NB4 (cell line): Measurements from ENCODE around the gene EHMT2.

Experiments
- MYC ChIP-seq: IDR thresholded peaks from 2 replicates; pipeline ENCODE4 v1.6.1; 2011; ENCODE audit warnings: low read depth, low read length
- POLR2A ChIP-seq: IDR thresholded peaks from 2 replicates; pipeline ENCODE4 v1.6.1; 2011; ENCODE audit warnings: mild to moderate bottlenecking; ENCODE audit not compliant: insufficient read length; ENCODE audit errors: extremely low read depth
- TF ChIP-seq, protein P1 (sequence below): IDR thresholded peaks from one replicate; pipeline ENCODE4 v1.5.1; 2012; ENCODE audit warnings: low read depth, low read length

DNA sequence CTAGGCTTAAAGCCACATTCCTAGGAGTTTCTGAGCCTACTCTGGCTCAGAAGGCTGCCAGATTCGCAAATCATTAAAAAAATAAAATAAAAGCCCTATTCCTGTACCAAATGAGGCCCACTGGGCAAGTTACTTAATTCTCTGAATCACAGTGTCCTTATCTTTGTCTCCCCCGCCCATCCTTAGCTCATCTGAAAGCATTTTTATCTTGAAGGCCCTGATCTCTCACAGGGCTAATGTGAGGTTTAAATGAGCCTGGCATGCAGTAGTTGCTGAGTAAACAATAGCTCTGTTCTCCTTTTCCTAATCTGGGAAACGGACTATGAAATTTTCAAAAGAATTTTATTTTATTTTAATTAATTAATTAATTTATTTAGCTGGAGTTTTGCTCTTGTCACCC lies 6.5 kb upstream of the EHMT2 start:
- TF ChIP-seq, protein P1, sequence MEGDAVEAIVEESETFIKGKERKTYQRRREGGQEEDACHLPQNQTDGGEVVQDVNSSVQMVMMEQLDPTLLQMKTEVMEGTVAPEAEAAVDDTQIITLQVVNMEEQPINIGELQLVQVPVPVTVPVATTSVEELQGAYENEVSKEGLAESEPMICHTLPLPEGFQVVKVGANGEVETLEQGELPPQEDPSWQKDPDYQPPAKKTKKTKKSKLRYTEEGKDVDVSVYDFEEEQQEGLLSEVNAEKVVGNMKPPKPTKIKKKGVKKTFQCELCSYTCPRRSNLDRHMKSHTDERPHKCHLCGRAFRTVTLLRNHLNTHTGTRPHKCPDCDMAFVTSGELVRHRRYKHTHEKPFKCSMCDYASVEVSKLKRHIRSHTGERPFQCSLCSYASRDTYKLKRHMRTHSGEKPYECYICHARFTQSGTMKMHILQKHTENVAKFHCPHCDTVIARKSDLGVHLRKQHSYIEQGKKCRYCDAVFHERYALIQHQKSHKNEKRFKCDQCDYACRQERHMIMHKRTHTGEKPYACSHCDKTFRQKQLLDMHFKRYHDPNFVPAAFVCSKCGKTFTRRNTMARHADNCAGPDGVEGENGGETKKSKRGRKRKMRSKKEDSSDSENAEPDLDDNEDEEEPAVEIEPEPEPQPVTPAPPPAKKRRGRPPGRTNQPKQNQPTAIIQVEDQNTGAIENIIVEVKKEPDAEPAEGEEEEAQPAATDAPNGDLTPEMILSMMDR = no peak
- TF ChIP-seq POLR2A (no peak), MYC (no peak)
